K562 (cell line): ENCODE data around the gene ZNF618. TPM values are rescaled to one million over a fixed set of nuclear protein-coding genes. Genes with fewer than 3 reads are reported as not detected.

Experiments used
- ATAC-seq: fragments of 200-7000 bp; cut with Tn5 transposase; 3 replicates; pipeline ENCODE4 v1.9.1; 2020; ENCODE audit warnings: moderate library complexity
- BruUV-seq: library from RNA; stranded (reverse); fragments of 400-500 nt; replicated peaks from 2 replicates; lab custom pipeline; 2021; lab: Mats Ljungman, UMichigan
- CTCF ChIA-PET: fragments of 300-600 bp; formaldehyde crosslinking; extraction: SDS; loops from one replicate; lab custom pipeline; 2021; ENCODE audit warnings: low intra/inter-chr PET ratio; lab: Yijun Ruan, JAX
- POLR2A ChIA-PET: fragments of 300-600, 350-650 bp; sonication (Branson Sonifier 250); formaldehyde crosslinking; extraction: SDS; loops from one replicate; lab custom pipeline; 2021; ENCODE audit warnings: antibody characterized with exemption, inconsistent platforms; lab: Yijun Ruan, JAX
- DNase-seq, 4 experiments: peaks; one replicate each; pipeline versions ENCODE4 v3.0.0 to v3.0.0-alpha.2; 2011 to 2018; ENCODE audit warnings: low spot score in 3 of 4, mixed read lengths in 3 of 4; ENCODE audit errors: extremely low read depth in 1 of 4
- FAIRE-seq: peaks from 2 replicates; lab custom pipeline; 2011; peaks lifted over from hg19 to GRCh38; lab: Jason Lieb, UNC
- H2AFZ ChIP-seq: 2 replicates; pipeline ENCODE4 v1.6.0; 2011; ENCODE audit warnings: low read depth, low read length, control low read depth, inconsistent platforms
- H3K27ac ChIP-seq: fragments of 200-600 bp; 3 replicates; pipeline ENCODE4 v1.8.0; 2011; ENCODE audit warnings: low read depth, mild to moderate bottlenecking, control low read depth, inconsistent platforms, low read length, moderate library complexity, mixed read lengths; ENCODE audit errors: extremely low read depth
- H3K27me3 ChIP-seq, 2 experiments: fragments of 300-600 bp in 1 of 2; 2 replicates in 1 of 2; 3 replicates in 1 of 2; pipeline versions ENCODE4 v1.6.0 to v1.8.0; 2011; ENCODE audit warnings: inconsistent platforms in 2 of 2, low read length in 2 of 2, mild to moderate bottlenecking in 1 of 2, mixed read lengths in 1 of 2, moderate library complexity in 1 of 2; ENCODE audit not compliant: control insufficient read depth in 2 of 2, insufficient read depth in 2 of 2
- H3K36me3 ChIP-seq: fragments of 300-600 bp; 3 replicates; pipeline ENCODE4 v1.8.0; 2011; ENCODE audit warnings: mild to moderate bottlenecking, low read length, inconsistent platforms; ENCODE audit not compliant: control insufficient read depth, insufficient read depth
- H3K4me1 ChIP-seq, 2 experiments: fragments of 200-600 bp in 1 of 2; replicated peaks in 1 of 2; 2 replicates in 1 of 2; 3 replicates in 1 of 2; pipeline versions ENCODE4 v1.5.1 to v1.8.0; 2011; ENCODE audit warnings: inconsistent platforms in 2 of 2, low read length in 2 of 2, mild to moderate bottlenecking in 1 of 2, mixed read lengths in 1 of 2, moderate library complexity in 1 of 2; ENCODE audit not compliant: control insufficient read depth in 2 of 2, insufficient read depth in 2 of 2
- H3K4me2 ChIP-seq: 2 replicates; pipeline ENCODE4 v1.6.1; 2011; ENCODE audit warnings: low read length, control low read depth, inconsistent platforms, mixed read lengths; ENCODE audit not compliant: insufficient read depth
- H3K4me3 ChIP-seq: fragments of 200-600 bp; sonication (generic), shearing (Covaris generic); 2 replicates; pipeline ENCODE4 v1.5.1; 2016; ENCODE audit warnings: control low read depth, inconsistent platforms
- H3K79me2 ChIP-seq: fragments of 200-600 bp; 3 replicates; pipeline ENCODE4 v1.8.0; 2011; ENCODE audit warnings: low read length, inconsistent platforms; ENCODE audit not compliant: control insufficient read depth, insufficient read depth
- H3K9ac ChIP-seq, 2 experiments: 2 replicates each; pipeline versions ENCODE4 v1.6.0 to v1.6.1; 2011; ENCODE audit warnings: low read depth in 2 of 2, low read length in 2 of 2, control low read depth in 1 of 2, inconsistent platforms in 1 of 2, mild to moderate bottlenecking in 1 of 2, mixed read lengths in 1 of 2; ENCODE audit not compliant: insufficient read depth in 1 of 2
- H3K9me1 ChIP-seq: one replicate; pipeline ENCODE4 v1.6.0; 2011; ENCODE audit warnings: inconsistent platforms, mild to moderate bottlenecking, low read length, moderate library complexity; ENCODE audit not compliant: control insufficient read depth, insufficient read depth
- H3K9me3 ChIP-seq: replicated peaks from 2 replicates; pipeline ENCODE4 v1.5.1; 2011; ENCODE audit warnings: low read depth, low read length, inconsistent platforms; ENCODE audit not compliant: control insufficient read depth, insufficient read depth
- H4K20me1 ChIP-seq: replicated peaks from 2 replicates; pipeline ENCODE4 v1.6.1; 2011; ENCODE audit warnings: low read length, inconsistent platforms, mixed read lengths; ENCODE audit not compliant: control insufficient read depth, insufficient read depth
- GATA2 ChIP-seq: sonication (generic); formaldehyde crosslinking; IDR thresholded peaks from 2 replicates; pipeline ENCODE4 v1.4.0; 2020; ENCODE audit warnings: mild to moderate bottlenecking, missing genetic modification reagents
- HOXB6 ChIP-seq: fragments of 250-450 bp; sonication (Bioruptor Pico); IDR thresholded peaks from 2 replicates; pipeline ENCODE4 v1.5.1; 2022; ENCODE audit warnings: mild to moderate bottlenecking, borderline replicate concordance
- MEIS2 ChIP-seq: fragments of 450-650 bp; IDR thresholded peaks from 2 replicates; pipeline ENCODE4 v1.6.1; 2014; ENCODE audit warnings: mild to moderate bottlenecking; ENCODE audit not compliant: partially characterized antibody
- MLX ChIP-seq, 2 experiments: fragments of 450-650 bp in 1 of 2; sonication (generic) in 1 of 2; formaldehyde crosslinking; conservative IDR thresholded peaks; 2 replicates each; pipeline versions ENCODE4 v1.4.0 to v1.8.1; 2020 to 2022; ENCODE audit warnings: mild to moderate bottlenecking in 1 of 2, missing genetic modification reagents in 1 of 2
- NFIX ChIP-seq: fragments of 250-450 bp; sonication (Bioruptor Pico); IDR thresholded peaks from 2 replicates; pipeline ENCODE4 v1.4.0; 2020; ENCODE audit warnings: low read depth, mild to moderate bottlenecking, moderate library complexity
- TOE1 ChIP-seq, 2 experiments: fragments of 450-650 bp in 1 of 2; sonication (generic) in 1 of 2; formaldehyde crosslinking in 1 of 2; IDR thresholded peaks; 2 replicates each; pipeline versions ENCODE4 v1.7.1 to v1.8.0; 2016 to 2022; ENCODE audit warnings: borderline replicate concordance in 2 of 2, mild to moderate bottlenecking in 2 of 2, antibody characterized with exemption in 1 of 2, inconsistent platforms in 1 of 2, low read depth in 1 of 2, missing genetic modification reagents in 1 of 2, moderate library complexity in 1 of 2
- XRCC3 ChIP-seq: fragments of 450-650 bp; IDR thresholded peaks from 2 replicates; pipeline ENCODE4 v1.6.1; 2017; ENCODE audit warnings: mild to moderate bottlenecking, moderate library complexity
- ZBTB17 ChIP-seq: fragments of 450-650 bp; formaldehyde crosslinking; IDR thresholded peaks from 2 replicates; pipeline ENCODE4 v1.4.0; 2020; ENCODE audit warnings: mild to moderate bottlenecking
- ZNF316 ChIP-seq: fragments of 450-650 bp; IDR thresholded peaks from 2 replicates; pipeline ENCODE4 v1.6.1; 2016
- WGBS: fragments of 100-300 bp; shearing (Covaris generic); methylation state at CpG from one replicate; pipeline ENCODE4 v1.1.6; 2016; ENCODE audit warnings: low coverage, mixed read lengths; ENCODE audit not compliant: insufficient coverage; ENCODE audit errors: missing lambda C conversion rate; 5-methylcytosine and 5-hydroxymethylcytosine counted together
- in situ Hi-C: fragments of 300-500 bp; cut with MboI; formaldehyde crosslinking; loops from 4 replicates; pipeline ENCODE4 v1.15.0; 2018; ENCODE audit warnings: inconsistent platforms, mixed read lengths
- intact Hi-C: fragments of 100-400 bp; cut with micrococcal nuclease; formaldehyde crosslinking; loops from 2 replicates; pipeline ENCODE4 v1.14.2; 2022
- polyA plus RNA-seq, 8 experiments: library from polyadenylated mRNA; depleted of rRNA in 4 of 8; stranded (reverse) in 5 of 8; unstranded in 3 of 8; fragments of >200 nt; fragmentation: Nextera tagmentation in 2 of 8; fragmentation: Illumina TruSeq in 1 of 8; extraction: Ambion mirVana in 2 of 8; extraction: Trizol in 1 of 8; gene quantifications; 2 replicates each; pipeline versions ENCODE4 v1.2.1 to v1.2.3, GENCODE V29; 2011 to 2014; ENCODE audit warnings: inconsistent platforms in 1 of 8, missing spikeins in 1 of 8
- total RNA-seq, 7 experiments: library from RNA; depleted of rRNA in 6 of 7; stranded (reverse); fragments of >200 nt in 6 of 7; fragmentation: Illumina TruSeq in 2 of 7; extraction: Trizol in 2 of 7; gene quantifications; 2 replicates each; pipeline versions ENCODE4 v1.2.1 to v1.2.3, GENCODE V29; 2011 to 2021; ENCODE audit warnings: low replicate concordance in 1 of 7
- TF ChIP-seq, protein P1 (sequence below), 3 experiments: fragments of 200-800 bp in 1 of 3; fragments of 250-450 bp in 1 of 3; fragments of 450-650 bp in 1 of 3; sonication (Bioruptor Pico) in 1 of 3; sonication (Bioruptor generic) in 1 of 3; formaldehyde crosslinking in 1 of 3; IDR thresholded peaks; 2 replicates each; pipeline versions ENCODE4 v1.6.1 to v1.8.0; 2016 to 2022; ENCODE audit warnings: mild to moderate bottlenecking in 2 of 3, missing genetic modification characterization in 2 of 3, missing compliant biosample characterization in 1 of 3, moderate library complexity in 1 of 3

ZNF618 gene
- total and polyA plus RNA-seq, 9 of the 15 experiments (the other 6 are each of a cell fraction or from before 2014, with no cell fraction given), result 0.08 to 13.7 (median 3.4) TPM

DNA sequence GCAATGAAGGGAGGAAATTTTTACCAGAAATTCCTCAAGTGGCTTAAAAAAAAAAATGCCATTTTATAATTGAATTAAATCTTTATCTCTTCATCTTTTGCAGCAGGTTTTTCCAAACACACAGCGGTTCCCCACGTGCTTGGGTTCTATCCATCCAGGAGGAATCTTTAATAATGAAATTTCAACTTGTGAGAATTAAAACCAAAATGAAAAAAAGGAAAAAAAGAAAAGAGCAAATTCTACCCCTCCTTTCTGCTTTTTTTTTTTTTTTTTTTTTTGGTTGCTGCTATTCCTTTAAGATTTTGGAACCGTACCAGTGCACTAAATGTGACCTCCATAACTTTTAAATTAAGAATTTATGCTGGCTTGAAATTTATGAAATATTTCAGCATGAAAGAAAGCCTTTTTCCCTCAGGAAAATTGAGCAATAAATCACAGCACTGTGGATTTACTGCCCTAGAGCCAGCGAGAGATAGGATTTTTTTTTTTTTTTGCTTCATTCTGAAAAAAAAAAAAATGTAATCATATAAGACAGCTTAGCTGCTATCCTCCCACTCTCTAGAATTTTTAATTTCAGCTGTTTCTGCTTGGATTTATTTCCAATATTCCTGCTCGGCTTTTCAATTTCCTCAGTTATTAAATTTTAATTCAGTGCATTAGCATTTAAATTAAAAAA lies 88.5 kb downstream of the ZNF618 start:
- intact Hi-C loops (loop anchor here (5.0 to 10.0 kb wide), 2 partner anchors 77 to 280 kb away; no protein-coding TSS in a partner anchor), in situ Hi-C loops (no loop called here)
- 59% methylated on average over 5 of the region's 5 CpGs for WGBS
- CTCF ChIA-PET, result interaction anchor here (0.7 to 1.9 kb wide), 2 partner anchors 157 to 1061 kb away, joined by 6 to 13 read pairs; no protein-coding TSS in a partner anchor
- Histone ChIP-seq H3K9ac (no peak overlapping the region), H3K4me3 (no peak overlapping the region)
- no TSS peak for BruUV-seq
- TF ChIP-seq HOXB6 (no peak), TOE1 (IDR thresholded peaks at IDR 0.05; ENCODE audit: borderline replicate concordance) (no peak), TOE1 (CRISPR knock-in tag; IDR thresholded peaks at IDR 0.05; ENCODE audit: borderline replicate concordance, low read depth) (no peak), GATA2 (CRISPR knock-in tag) (no peak), XRCC3 (no peak), NFIX (no peak), MLX (CRISPR knock-in tag; conservative IDR thresholded peaks at IDR 0.05) (no peak), MEIS2 (no peak), ZBTB17 (CRISPR knock-in tag) (no peak), ZNF316 (no peak)
- TF ChIP-seq, protein P1, sequence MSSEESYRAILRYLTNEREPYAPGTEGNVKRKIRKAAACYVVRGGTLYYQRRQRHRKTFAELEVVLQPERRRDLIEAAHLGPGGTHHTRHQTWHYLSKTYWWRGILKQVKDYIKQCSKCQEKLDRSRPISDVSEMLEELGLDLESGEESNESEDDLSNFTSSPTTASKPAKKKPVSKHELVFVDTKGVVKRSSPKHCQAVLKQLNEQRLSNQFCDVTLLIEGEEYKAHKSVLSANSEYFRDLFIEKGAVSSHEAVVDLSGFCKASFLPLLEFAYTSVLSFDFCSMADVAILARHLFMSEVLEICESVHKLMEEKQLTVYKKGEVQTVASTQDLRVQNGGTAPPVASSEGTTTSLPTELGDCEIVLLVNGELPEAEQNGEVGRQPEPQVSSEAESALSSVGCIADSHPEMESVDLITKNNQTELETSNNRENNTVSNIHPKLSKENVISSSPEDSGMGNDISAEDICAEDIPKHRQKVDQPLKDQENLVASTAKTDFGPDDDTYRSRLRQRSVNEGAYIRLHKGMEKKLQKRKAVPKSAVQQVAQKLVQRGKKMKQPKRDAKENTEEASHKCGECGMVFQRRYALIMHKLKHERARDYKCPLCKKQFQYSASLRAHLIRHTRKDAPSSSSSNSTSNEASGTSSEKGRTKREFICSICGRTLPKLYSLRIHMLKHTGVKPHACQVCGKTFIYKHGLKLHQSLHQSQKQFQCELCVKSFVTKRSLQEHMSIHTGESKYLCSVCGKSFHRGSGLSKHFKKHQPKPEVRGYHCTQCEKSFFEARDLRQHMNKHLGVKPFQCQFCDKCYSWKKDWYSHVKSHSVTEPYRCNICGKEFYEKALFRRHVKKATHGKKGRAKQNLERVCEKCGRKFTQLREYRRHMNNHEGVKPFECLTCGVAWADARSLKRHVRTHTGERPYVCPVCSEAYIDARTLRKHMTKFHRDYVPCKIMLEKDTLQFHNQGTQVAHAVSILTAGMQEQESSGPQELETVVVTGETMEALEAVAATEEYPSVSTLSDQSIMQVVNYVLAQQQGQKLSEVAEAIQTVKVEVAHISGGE (CRISPR knock-in tag; IDR thresholded peaks at IDR 0.05), result no peak
- TF ChIP-seq, all 486 proteins: peak for 0
- no peaks in the 10 kb centered on the region for H3K9me3 ChIP-seq
- H3K9me1 ChIP-seq, result no peaks in the 10 kb centered on the region
- POLR2A ChIA-PET, result no interaction called here
- FAIRE-seq (no peak), DNase-seq (no peak), ATAC-seq (no peak)
- H3K27ac ChIP-seq, result no peak overlapping the region
- no peaks in the 10 kb centered on the region for H3K27me3 ChIP-seq
- H3K4me1 ChIP-seq, result no peaks in the 10 kb centered on the region
- H3K79me2 ChIP-seq, result no peaks in the 10 kb centered on the region
- no peak overlapping the region for H2AFZ ChIP-seq
- no peaks in the 10 kb centered on the region for H4K20me1 ChIP-seq
- H3K4me2 ChIP-seq, result no peak overlapping the region
- no peaks in the 10 kb centered on the region for H3K36me3 ChIP-seq
